Chondrocyte (in vitro differentiated cells): ENCODE measurements around the gene UGT2B17. TPM values are rescaled to one million over a fixed set of nuclear protein-coding genes. Genes with fewer than 3 reads are reported as not detected.

Experiments used
- DNase-seq: peaks from one replicate; pipeline ENCODE4 v3.0.0; 2021; ENCODE audit warnings: mixed read lengths, low spot score
- H3K27ac Mint-ChIP-seq: one replicate; pipeline ENCODE4 v1.8.0; 2021; ENCODE audit warnings: mild to moderate bottlenecking, moderate library complexity, mixed read lengths; ENCODE audit not compliant: unreplicated experiment
- H3K27me3 Mint-ChIP-seq: 2 replicates; pipeline ENCODE4 v1.8.0; 2021; ENCODE audit warnings: low read depth, mixed read lengths
- H3K36me3 Mint-ChIP-seq: 2 replicates; pipeline ENCODE4 v1.8.0; 2021; ENCODE audit warnings: low read depth, mixed read lengths
- H3K4me1 Mint-ChIP-seq: 2 replicates; pipeline ENCODE4 v1.8.0; 2021; ENCODE audit warnings: low read depth, mild to moderate bottlenecking, mixed read lengths
- H3K4me3 Mint-ChIP-seq: one replicate; pipeline ENCODE4 v1.8.0; 2021; ENCODE audit warnings: mild to moderate bottlenecking, moderate library complexity, mixed read lengths; ENCODE audit not compliant: unreplicated experiment
- H3K9me3 Mint-ChIP-seq: 2 replicates; pipeline ENCODE4 v1.8.0; 2021; ENCODE audit warnings: low read depth, mixed read lengths
- total RNA-seq: library from RNA; stranded (reverse); gene quantifications from 3 replicates; pipeline ENCODE4 v1.2.1, GENCODE V29; 2021
- TF ChIP-seq, protein P1 (sequence below): fragments of 200-600 bp; sonication (generic); IDR thresholded peaks from 2 replicates; pipeline ENCODE4 v1.5.0; 2021; ENCODE audit warnings: antibody characterized with exemption, mild to moderate bottlenecking, moderate library complexity

Gene UGT2B17
- total RNA-seq, 1 donor from 2014 or later = not detected

DNA sequence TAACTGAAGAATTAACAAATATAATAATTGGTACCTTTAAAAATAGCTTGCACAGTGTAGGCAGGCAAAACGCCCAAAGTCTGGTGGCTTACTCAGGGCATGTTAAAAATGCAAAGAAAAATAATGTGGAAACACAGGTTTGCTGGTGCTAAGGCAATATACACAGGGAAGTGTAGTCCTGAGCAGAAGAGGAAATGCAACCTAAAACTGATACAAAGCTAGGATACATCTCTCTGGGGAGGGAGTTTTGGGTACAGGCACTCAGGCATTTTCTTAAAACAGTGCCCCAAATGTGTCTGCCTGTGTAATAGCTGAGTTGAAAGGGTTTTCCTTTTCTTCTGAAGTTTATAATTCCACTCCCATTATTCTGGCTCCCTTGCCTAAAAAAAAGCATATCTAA, 81.4 kb downstream of the UGT2B17 start:
- no peaks in the 10 kb centered on the region for H3K9me3 Mint-ChIP-seq
- peaks cover 5% of the 10 kb centered on the region for H3K4me1 Mint-ChIP-seq
- no peak overlapping the region for H3K4me3 Mint-ChIP-seq

DNA sequence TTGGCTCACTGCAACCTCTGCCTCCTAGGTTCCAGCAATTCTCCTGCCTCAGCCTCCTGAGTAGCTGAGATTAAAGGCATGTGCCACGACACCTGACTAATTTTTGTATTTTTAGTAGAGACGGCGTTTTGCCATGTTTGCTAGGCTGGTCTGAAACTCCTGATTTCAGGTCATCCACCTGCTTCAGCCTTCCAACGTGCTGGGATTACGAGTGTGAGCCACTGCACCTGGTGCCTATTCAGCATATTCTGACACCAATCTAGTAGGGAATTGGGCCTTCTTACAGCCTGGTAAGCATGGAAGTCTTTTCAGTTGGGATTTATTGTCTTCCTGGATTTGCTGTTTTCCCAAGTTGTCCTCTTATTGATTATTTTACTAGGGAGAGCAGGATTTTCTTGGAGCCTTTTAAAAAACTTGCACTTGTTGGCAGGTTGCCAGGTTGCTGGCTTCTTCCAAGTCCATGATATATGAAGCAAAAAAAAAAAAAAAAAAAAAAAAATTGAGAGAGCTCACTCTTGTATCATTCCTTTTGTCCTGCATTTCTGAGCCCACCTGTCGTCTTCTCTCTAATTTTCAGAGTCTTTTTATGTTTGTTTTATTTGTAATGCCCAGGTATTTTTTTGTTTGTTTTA, 85.2 kb downstream of the UGT2B17 start:
- no peaks in the 10 kb centered on the region for H3K9me3 Mint-ChIP-seq
- H3K27ac Mint-ChIP-seq = no peak overlapping the region
- TF ChIP-seq, protein P1, sequence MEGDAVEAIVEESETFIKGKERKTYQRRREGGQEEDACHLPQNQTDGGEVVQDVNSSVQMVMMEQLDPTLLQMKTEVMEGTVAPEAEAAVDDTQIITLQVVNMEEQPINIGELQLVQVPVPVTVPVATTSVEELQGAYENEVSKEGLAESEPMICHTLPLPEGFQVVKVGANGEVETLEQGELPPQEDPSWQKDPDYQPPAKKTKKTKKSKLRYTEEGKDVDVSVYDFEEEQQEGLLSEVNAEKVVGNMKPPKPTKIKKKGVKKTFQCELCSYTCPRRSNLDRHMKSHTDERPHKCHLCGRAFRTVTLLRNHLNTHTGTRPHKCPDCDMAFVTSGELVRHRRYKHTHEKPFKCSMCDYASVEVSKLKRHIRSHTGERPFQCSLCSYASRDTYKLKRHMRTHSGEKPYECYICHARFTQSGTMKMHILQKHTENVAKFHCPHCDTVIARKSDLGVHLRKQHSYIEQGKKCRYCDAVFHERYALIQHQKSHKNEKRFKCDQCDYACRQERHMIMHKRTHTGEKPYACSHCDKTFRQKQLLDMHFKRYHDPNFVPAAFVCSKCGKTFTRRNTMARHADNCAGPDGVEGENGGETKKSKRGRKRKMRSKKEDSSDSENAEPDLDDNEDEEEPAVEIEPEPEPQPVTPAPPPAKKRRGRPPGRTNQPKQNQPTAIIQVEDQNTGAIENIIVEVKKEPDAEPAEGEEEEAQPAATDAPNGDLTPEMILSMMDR = no peak
- no peak overlapping the region for H3K4me3 Mint-ChIP-seq
- H3K27me3 Mint-ChIP-seq = peaks cover 5% of the 10 kb centered on the region
- DNase-seq = no peak
- no peaks in the 10 kb centered on the region for H3K36me3 Mint-ChIP-seq
- peaks cover 5% of the 10 kb centered on the region for H3K4me1 Mint-ChIP-seq

More for the DNA sequence above, 81.4 kb downstream of the UGT2B17 start:
- Mint-ChIP-seq H3K27ac (no peak overlapping the region), H3K27me3 (peaks cover 9% of the 10 kb centered on the region), H3K36me3 (no peaks in the 10 kb centered on the region)
- no peak for DNase-seq
- TF ChIP-seq, protein P1 = no peak

DNA sequence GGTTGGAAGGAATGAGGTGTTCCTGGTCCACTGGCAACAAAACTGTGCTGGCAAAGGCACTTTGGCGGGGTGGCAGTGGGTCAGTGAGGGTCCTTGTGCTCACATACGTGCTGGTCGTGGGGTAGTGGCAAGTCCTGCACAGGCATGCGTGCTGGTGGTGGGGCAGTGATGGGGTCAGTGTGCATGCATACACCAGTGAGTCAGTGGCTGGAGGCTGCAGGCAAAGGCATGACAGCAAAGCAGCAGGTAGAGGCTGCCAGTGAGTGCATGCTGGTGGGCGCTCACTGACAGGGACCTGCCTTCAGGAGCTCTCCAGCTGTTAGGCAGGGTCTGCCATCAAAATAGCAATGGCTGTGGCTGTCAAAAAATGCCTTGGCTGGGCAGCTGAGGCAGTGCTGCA, 86.8 kb downstream of the UGT2B17 start:
- Mint-ChIP-seq H3K4me3 (no peak overlapping the region), H3K27ac (no peak overlapping the region), H3K4me1 (peaks cover under 1% of the 10 kb centered on the region), H3K36me3 (no peaks in the 10 kb centered on the region), H3K27me3 (peaks cover 10% of the 10 kb centered on the region), H3K9me3 (no peaks in the 10 kb centered on the region)
- TF ChIP-seq, protein P1 = no peak
- no peak for DNase-seq

Other genes starting within 250 kb of the UGT2B17 start
- 53.9 to 54.8 TPM (median 54.1 TPM) in 3 replicates for gene YTHDC1, start 226.2 kb downstream of the UGT2B17 start, total RNA-seq
- not detected in 3 replicates for gene TMPRSS11E, start 128.9 kb downstream of the UGT2B17 start, total RNA-seq
- gene UGT2B15, start 94.3 kb upstream of the UGT2B17 start, total RNA-seq = not detected in 3 replicates
- gene UGT2B10, start 239.7 kb upstream of the UGT2B17 start, total RNA-seq = not detected in 3 replicates